Mesenteric fat pad (tissue), 1 donor: Measurements from ENCODE around the gene PGAM5. TPM values are rescaled to one million over a fixed set of nuclear protein-coding genes. Genes with fewer than 3 reads are reported as not detected.
A peak's percentile ranks its signal among the peaks of the same experiment; 100 is the strongest.
"Not testable (repeated sequence)": the region's sequence is repeated elsewhere in the genome, so short reads cannot be mapped to it uniquely, and the experiment has no call there.

Experiments
- DNase-seq: peaks from one replicate; pipeline ENCODE4 v3.0.0-alpha.2; 2020; ENCODE audit warnings: low spot score
- total RNA-seq: library from RNA; stranded (reverse); fragmentation: NEBNext Ultra II Directional; extraction: Animal tissue kit (Norgen Biotek cat#: 25700); gene quantifications from one replicate; pipeline ENCODE4 v1.2.1, GENCODE V29; 2021
- donor health status: DM: yes; HTN: yes; CAD: no.

The PGAM5 gene
- total RNA-seq, 1 donor from 2014 or later: 33.4 TPM

DNA sequence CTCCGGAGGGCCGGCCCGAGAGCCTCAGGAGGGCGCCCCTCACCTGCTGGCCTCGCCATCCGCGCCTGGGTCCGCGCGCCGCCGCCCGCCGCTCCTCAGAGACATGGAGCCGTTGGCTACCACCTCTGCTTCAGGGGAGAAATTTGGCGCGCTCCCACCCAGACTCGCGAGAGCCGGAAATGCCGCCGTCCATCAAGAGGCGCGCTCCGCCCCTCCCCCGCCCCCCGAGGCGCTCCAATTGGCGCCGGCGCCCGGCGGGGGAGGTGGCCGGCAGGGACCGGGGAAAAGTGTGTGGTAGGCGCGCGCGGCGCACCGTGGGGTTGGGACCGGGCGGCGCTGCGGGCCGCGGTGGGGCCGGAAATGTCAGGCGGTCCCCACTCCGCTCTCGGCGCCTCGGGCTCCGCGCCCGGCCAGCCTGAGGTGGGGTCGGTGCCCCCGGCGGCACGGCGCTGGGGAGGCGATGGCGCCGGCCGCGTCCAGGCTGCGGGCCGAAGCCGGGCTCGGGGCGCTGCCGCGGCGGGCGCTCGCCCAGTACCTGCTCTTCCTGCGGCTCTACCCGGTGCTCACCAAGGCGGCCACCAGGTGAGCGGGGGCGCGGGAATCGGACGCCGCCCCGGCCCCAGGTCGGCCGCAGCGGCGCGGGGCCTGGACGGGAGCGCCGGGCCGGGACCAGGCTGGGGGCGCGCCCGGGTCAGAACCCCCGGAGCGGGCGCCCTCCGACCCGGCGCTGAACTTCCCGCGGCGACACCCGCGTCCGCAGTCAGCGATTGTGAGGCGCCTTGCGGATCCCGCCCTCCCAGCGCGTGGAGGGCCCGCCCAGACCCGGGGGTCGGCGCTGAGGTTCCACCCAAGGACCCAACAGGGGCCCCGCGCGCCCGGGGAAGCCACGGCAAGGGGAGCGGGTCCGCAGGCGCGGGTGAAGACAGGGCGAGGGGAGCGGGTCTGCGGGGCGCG lies 23.2 kb upstream of the PGAM5 start, which contains the start of the genes POLE and PXMP2:
Gene POLE (minus strand): TSS at position 132 of the 954 bp plus-strand sequence. CDS start 27 bp downstream, at position 105.
Gene PXMP2 (plus strand): TSS at position 377 of the 954 bp plus-strand sequence. CDS start 84 bp downstream, at position 461.
- peak; percentile 98 for DNase-seq

GRCh38 chr12:132689227-132689626 lies 21.4 kb upstream of the PGAM5 start:
- no peak for DNase-seq

- DNase-seq: no peak
Observed at GRCh38 chr12:132690112-132690511, 20.5 kb upstream of the PGAM5 start.

GRCh38 chr12:132692030-132692429 lies 18.6 kb upstream of the PGAM5 start:
- not testable (repeated sequence) for DNase-seq

- DNase-seq: not testable (repeated sequence)
Observed at GRCh38 chr12:132694888-132695287, 15.8 kb upstream of the PGAM5 start.

- no peak for DNase-seq
Observed at GRCh38 chr12:132695431-132695830, 15.2 kb upstream of the PGAM5 start.

GRCh38 chr12:132698341-132698740 lies 12.3 kb upstream of the PGAM5 start:
- no peak for DNase-seq

DNA sequence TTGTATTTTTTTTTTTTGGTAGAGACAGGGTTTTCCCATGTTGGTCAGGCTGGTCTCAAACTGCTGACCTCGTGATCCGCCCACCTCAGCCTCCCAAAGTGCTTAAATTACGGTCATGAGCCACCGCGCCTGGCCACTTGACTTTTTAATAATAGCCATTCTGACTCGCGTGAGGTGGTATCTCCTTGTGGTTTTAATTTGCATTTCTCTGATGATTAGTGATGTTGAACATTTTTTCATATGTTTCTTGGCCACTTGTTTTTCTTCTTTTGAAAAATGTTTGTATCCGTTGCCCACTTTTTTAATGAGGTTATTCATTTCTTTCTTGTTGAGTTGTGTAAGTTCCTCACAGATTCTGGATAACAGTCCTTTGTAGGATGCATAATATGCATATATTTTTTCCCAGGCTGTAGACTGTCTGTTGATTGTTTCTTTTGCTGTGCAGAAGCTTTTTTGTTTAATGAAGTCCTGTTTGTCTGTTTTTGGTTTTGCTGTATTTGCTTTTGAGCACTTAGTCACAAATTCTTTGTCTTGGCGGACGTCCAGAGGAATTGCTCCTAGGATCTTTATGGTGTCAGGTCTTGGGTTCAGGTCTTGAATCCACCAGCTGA lies 10.3 kb upstream of the PGAM5 start:
- DNase-seq: no peak

DNA sequence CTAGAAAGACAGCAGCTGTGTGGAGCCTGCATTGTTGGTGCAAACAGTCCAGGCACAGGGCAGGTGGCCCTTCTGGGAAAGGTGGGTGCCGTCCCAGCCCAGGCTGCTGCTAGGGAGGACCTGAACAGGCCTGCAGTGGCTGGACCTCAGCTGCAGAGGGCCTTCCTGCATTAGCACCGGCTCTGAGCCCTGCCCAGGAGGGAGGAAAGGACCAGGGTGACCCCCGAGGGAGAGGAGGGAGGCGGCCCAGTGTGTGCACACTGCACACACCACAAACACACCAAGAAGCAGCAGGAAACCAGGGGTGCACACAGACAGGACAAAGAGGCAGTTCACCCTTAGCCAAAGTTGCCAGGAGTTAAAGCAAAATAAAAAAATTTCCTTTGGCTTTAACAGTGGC lies 8.0 kb upstream of the PGAM5 start:
- no peak for DNase-seq

DNA sequence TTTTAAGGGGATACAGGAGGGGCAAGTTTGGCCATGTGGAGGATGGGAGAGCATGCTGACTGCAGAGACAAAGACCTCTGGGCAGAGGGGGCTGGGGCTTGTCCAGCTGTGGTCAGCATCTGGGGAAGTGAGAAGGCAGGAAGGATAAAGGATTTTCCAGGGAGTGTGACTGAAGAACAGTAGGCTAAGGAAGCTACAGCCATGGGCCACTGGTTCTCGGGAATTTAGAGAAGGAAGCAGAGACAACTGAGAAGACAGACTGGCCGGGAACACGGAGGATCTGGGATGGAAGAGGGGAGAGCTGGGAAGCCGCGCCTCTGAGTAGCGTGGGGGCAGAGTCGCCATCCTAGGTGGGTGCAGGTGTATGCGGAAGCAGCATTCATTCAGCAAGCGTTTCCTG lies 7.0 kb upstream of the PGAM5 start:
- DNase-seq: no peak

GRCh38 chr12:132707241-132707640 lies 3.4 kb upstream of the PGAM5 start:
- no peak for DNase-seq

DNA sequence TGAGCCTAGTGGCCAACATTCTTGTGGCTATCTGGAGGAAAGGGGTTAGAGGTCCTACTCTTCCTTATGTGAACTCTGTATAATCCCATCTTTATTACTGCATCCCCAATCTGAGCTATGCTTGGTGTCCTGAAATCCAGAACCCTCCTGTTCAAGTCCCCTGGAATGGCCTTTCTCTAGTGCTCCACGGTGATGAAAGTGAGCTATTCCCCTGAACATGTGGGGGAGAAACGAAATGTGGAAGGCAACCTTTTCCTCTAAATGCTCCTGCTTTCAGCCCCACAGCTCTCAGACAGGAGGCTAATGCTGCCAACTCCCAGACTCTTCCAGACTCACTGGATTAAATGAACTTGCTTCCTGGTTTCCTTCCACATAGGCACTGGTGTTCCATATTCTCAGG lies 2.5 kb upstream of the PGAM5 start:
- DNase-seq: no peak

DNA sequence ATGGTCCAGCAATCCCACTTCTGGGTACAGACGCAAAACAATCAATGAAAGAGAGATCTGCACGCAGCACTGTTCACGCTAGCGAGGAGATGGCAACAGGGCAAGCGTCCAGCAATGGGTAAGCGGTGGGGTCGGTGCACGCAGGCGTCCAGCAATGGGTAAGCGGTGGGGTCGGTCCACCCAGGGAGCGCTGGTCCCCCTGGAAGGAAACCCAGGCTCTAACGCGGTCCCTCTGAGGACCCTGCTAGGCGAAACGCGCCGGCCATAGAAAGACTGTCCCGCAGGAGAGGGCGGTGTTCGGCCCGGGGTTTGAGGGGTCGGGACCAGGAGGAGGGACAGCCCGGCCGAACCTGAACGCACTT lies 618 bp upstream of the PGAM5 start:
- no peak for DNase-seq

DNA sequence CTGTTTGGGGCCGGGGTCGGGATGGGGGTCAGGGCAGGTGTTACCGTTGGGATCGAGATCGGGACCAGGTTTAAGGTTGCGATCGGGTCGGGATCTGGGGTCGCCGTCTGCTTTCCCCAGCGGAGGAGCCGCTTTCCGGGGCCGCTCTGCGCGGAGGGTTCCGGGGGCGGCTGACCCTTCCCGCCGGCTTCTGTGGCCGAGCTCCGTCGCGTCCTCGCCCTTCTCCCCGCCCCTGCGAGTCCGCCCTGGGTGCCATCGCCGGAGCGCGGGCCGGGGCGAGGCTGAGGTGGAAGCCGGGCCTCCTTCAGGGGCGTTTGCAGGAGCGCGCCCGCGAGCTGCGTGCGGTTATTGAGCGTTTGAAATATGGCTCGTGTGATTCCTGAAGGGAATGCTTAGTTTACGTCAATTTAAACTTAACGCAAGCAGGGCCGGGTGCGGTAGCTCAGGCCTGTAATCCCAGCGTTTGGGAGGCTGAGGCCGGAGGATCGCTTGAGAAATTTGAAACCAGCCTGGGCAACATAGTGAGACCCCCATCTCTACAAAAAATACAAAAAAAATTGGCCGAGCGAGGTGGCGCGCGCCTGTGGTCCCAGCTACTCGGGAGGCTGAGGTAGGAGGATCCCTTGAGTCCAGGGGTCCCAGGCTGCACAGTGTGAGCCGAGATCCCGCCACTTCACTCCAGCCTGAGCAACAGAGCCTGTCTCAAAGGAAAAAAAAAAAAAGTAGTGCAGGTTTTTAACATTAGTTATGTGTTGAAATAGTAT lies 620 bp downstream of the PGAM5 start:
- DNase-seq: no peak

- DNase-seq: no peak
Observed at GRCh38 chr12:132713123-132713522, 2.5 kb downstream of the PGAM5 start.

- DNase-seq: no peak
Observed at GRCh38 chr12:132715874-132716273, 5.2 kb downstream of the PGAM5 start.

GRCh38 chr12:132716356-132716755 lies 5.7 kb downstream of the PGAM5 start:
- no peak for DNase-seq

- DNase-seq: no peak
Observed at GRCh38 chr12:132717011-132717410, 6.4 kb downstream of the PGAM5 start.

DNA sequence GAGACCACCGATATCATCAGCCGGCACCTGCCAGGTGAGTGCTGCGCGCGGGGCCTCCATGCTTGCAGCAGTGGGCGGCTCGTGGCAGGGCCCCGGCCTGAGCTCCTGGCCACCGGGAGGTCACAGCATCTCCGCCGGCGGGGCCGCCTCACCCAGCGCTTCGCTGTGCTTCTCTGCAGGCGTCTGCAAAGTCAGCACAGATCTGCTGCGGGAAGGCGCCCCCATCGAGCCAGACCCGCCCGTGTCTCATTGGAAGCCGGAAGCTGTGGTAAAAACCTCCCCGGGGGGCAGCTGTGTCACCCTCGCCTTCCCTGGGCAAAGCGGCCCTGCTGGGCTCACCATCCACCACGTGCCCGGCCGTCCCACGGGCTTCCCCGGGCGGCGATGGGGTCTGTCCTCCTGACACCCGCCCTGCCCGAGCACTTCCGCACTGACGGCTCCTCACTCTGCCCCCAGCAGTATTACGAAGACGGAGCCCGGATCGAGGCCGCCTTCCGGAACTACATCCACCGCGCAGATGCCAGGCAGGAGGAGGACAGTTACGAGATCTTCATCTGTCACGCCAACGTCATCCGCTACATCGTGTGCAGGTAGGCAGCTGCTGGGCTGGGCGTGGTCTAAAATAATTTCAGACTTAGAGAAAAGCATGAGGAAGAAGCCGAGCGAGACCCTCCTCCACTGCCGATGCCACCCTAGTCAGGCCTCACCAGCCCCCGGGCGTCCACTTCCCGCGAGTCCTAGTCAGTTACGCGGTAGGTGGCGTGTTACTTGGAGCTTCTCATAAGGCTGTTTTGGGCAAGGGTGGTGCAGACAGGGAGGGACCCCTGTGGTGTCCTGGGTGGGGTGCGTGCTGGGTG lies 7.1 kb downstream of the PGAM5 start:
- DNase-seq: no peak

GRCh38 chr12:132718644-132719043 lies 8.0 kb downstream of the PGAM5 start:
- DNase-seq: no peak
